Measurements from ENCODE around the gene SAA1. TPM values are rescaled to one million over a fixed set of nuclear protein-coding genes. Genes with fewer than 3 reads are reported as not detected.

Gene SAA1
- total and polyA plus RNA-seq, 10 of the 15 experiments (the other 5 are each of a cell fraction or from before 2014, with no cell fraction given) = 0.36 to 6.9 TPM; not detected in 8

GRCh38 chr11:18235394-18236334 is 30.4 kb upstream of the SAA1 start:
- ChIA-PET SMC1A (ENCODE audit: uncharacterized antibody, unreplicated experiment) (interaction anchor here (0.5 to 1.4 kb wide), 3 partner anchors 8 to 175 kb away, joined by 3 read pairs; no protein-coding TSS in a partner anchor), CTCF (interaction anchor here (0.7 to 1.7 kb wide), 3 partner anchors 8 to 199 kb away, joined by 3 to 9 read pairs (median 4); no protein-coding TSS in a partner anchor), POLR2A (no interaction called here), RAD21 (ENCODE audit: unreplicated experiment) (interaction anchor here (2.1 kb wide), 1 partner anchor 8 kb away, joined by 8 read pairs; no protein-coding TSS in a partner anchor)
- no peak overlapping the region for H3K27ac ChIP-seq (ENCODE audit: control insufficient read depth, insufficient read depth)
- no peaks in the 10 kb centered on the region for H4K20me1 ChIP-seq (ENCODE audit: control insufficient read depth, insufficient read depth)
- in situ Hi-C loops (cut with MboI) (no loop called here), intact Hi-C loops (cut with micrococcal nuclease; ENCODE audit: unreplicated experiment) (no loop called here)
- no peaks in the 10 kb centered on the region for H3K27me3 ChIP-seq (replicated peaks in 1 of 2; ENCODE audit: control insufficient read depth in 2 of 2, insufficient read depth in 2 of 2, low read length in 1 of 2)
- H3K4me3 ChIP-seq = no peak overlapping the region
- no peak overlapping the region for H3K9ac ChIP-seq (ENCODE audit: control insufficient read depth, insufficient read depth, low read length)
- no TSS peak for BruUV-seq (replicated peaks)
- WGBS (ENCODE audit: insufficient coverage, insufficient replicate concordance, low lambda C conversion rate, missing lambda C conversion rate) = 38% methylated on average over 7 of the region's 8 CpGs
- no peak overlapping the region for H3K4me2 ChIP-seq (ENCODE audit: control insufficient read depth, insufficient read depth)
- DNase-seq (ENCODE audit: low read depth, low spot score) (no peak), FAIRE-seq (no peak), ATAC-seq (peak; percentile 34; the same call in 1 of the 3 replicates)
- no peaks in the 10 kb centered on the region for H3K36me3 ChIP-seq (ENCODE audit: control insufficient read depth in 2 of 2, insufficient read depth in 2 of 2, low read length in 1 of 2)
- no peak for TF ChIP-seq CBFB (IDR thresholded peaks at IDR 0.05; ENCODE audit: low read depth)
- no peak for TF ChIP-seq ZNF207 (IDR thresholded peaks at IDR 0.05; ENCODE audit: borderline replicate concordance)
- TF ChIP-seq HDAC2 (IDR thresholded peaks at IDR 0.05) = no peak
- TF ChIP-seq MTA2 (IDR thresholded peaks at IDR 0.05; ENCODE audit: low read depth) = no peak
- TF ChIP-seq, protein P1, sequence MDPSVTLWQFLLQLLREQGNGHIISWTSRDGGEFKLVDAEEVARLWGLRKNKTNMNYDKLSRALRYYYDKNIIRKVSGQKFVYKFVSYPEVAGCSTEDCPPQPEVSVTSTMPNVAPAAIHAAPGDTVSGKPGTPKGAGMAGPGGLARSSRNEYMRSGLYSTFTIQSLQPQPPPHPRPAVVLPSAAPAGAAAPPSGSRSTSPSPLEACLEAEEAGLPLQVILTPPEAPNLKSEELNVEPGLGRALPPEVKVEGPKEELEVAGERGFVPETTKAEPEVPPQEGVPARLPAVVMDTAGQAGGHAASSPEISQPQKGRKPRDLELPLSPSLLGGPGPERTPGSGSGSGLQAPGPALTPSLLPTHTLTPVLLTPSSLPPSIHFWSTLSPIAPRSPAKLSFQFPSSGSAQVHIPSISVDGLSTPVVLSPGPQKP (IDR thresholded peaks at IDR 0.05; ENCODE audit: low read depth, low read length) = no peak
- TF ChIP-seq BCL3 (IDR thresholded peaks at IDR 0.05; ENCODE audit: borderline replicate concordance, insufficient read depth, low read depth, low read length, poor library complexity, severe bottlenecking) = no peak
- no peak for TF ChIP-seq HCFC1 (IDR thresholded peaks at IDR 0.05; ENCODE audit: low read length)
- H3K4me1 ChIP-seq (ENCODE audit: control insufficient read depth, insufficient read depth, low read length) = no peaks in the 10 kb centered on the region
- H3K79me2 ChIP-seq (ENCODE audit: control insufficient read depth, insufficient read depth, low read length) = no peaks in the 10 kb centered on the region
- no peak overlapping the region for H2AFZ ChIP-seq (ENCODE audit: control insufficient read depth, low read depth, low read length)
- no peaks in the 10 kb centered on the region for H3K9me3 ChIP-seq (replicated peaks; ENCODE audit: control insufficient read depth, insufficient read depth, low read length)

Measured in GM12878 (cell line).